Dermis blood vessel endothelial cell (primary cell): ENCODE measurements around the gene SLC6A11. TPM values are rescaled to one million over a fixed set of nuclear protein-coding genes. Genes with fewer than 3 reads are reported as not detected.

Experiments
- DNase-seq: peaks from one replicate; pipeline ENCODE4 v3.0.0; 2010
- total RNA-seq: library from RNA; depleted of rRNA; stranded (reverse); fragments of >200 nt; gene quantifications from 2 replicates; pipeline ENCODE4 v1.2.3, GENCODE V29; 2014

Gene SLC6A11
- total RNA-seq = not detected in 2 replicates

DNA sequence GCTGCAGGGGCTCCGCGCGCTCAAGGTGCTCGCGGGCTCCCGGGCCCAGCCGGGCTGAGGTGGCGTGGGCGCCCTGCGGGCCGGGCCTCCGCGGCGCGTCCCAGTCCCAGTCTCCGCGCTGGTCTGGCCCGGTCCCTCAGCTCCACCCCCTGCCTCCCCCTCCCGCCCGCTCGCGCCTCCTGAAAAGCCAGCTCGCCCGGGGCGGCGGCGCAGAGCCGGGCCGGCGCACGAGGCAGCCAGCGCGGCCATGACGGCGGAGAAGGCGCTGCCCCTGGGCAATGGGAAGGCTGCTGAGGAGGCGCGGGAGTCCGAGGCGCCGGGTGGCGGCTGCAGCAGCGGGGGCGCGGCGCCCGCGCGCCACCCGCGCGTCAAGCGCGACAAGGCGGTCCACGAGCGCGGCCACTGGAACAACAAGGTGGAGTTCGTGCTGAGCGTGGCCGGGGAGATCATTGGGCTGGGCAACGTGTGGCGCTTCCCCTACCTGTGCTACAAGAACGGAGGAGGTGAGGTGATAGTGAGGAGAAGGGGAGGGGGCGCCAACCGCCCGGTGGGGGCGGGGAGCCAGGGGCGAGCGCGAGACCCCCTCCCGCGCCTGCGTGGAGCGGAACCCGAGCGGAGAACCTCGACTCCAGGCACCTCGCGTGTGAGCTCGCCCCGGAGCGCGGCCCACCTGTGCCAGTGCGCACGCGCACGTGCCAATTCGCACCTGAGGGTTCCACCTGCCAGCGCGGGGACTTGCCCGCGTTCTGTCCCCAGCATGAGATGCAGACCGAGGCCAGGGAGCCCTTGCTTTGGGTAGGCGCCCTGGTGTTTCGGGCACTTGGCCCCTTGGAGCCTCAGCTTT lies at the start of gene SLC6A11:
SLC6A11 (plus strand) TSS at position 210 of the 844 bp plus-strand sequence; CDS start at position 248, 38 bp downstream.
- no peak for DNase-seq

DNA sequence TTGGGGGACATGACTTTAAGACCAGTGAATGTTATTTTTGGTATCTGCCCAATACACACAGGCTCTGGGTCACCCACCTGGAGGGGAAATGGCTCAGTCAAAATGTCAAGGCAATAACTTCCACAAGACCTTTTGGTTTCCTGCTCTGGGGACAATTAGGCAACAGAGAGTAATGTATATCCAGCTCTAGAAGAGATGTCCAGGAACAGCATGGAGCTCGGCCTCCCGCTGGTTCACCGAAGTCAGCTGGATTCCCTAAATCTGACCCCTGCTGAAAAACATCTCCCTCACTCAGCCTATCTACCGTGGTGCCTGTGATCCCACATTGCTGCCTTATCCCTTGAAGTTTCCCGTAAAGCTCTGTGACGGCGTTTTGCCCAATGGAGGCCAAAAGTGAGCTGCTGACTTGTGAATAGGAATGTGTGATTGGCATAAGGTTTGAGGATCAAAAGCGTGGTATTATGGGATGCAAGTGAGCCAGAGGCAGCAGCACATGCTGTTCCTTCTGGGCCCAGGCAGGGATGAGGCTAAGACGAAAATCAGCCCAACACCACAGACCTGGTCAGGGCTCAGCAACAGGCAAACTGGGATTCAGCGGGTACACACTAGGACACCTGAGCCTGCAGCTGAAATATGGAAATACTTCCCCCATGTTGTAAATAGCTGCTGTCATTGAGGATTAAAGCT lies 47.2 kb upstream of the SLC6A11 start:
- DNase-seq = no peak

DNA sequence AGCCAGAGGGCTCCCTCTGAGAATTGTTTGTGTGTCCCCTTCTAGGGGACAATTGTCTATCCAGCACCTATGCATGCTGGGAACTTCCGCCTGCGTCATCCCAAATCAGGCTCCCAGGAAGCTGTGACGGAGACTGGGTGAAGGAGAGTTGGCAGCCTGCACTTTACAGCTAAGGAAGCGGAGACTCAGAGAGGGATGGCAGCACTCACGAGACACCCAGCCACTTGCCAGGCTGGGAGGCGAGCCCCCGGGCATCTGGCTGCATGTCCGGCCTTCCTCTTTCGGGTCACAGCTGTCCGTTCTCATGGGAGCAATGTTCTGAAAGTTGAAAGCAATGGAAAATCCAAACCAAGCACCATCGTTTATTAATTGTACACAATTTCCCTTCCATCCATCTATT lies 45.5 kb upstream of the SLC6A11 start:
- no peak for DNase-seq

DNA sequence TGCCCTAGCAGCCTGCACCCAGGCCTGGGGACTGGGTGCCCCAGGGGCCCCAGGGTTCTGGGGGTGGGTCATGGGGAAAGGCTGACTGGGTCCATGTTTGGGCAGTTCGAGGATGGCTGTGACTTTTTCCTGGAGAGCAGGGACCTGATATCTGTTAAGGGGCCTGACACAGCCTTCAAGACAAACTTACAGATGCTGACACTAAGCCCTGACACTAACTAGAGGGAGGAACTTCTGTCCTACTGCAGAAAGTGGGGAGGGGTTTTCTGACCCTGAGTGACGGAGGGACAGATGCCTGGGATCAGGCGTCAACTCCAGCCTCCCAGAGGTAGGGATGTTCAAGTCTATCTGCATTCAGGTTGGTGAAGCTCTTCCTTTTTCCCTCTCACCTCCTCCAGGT lies 45.0 kb upstream of the SLC6A11 start:
- DNase-seq = no peak

DNA sequence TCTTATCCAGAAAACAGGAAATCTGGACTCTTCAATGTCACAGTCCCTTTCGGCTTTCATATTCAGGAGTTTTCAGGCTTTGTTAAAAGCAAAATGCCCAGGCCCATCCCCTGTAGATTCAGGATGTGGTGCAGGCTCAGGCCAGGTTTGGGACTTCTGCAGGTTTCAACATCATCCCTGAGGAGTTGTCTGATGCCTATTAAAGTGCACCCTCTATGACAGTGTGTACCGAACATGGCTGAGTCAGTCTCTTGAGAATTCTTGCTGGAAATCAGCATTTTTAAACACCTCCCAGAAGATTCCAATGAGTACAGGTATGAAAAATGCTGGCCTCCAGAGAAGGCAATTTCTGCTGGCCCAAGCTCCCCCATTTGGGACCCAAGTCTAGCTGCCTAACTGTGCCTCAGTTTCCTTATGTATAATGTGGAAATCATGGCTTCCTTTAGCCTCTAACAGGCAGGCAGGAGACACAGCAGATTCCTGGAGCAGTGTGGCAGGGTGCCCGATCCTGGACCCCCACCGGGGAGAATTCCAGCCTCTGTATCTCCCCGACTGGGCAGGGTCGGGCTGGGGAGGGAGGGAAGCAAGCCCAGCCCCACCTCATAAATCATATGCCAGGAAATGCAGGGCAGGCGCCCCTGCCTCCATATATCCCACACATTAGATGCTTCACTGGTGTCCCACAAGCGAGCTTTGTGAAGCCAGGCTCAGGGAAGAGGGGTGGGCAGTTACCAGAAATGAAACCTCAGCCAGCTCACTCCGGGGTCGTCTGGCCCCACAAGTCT lies 44.4 kb upstream of the SLC6A11 start:
- no peak for DNase-seq

DNA sequence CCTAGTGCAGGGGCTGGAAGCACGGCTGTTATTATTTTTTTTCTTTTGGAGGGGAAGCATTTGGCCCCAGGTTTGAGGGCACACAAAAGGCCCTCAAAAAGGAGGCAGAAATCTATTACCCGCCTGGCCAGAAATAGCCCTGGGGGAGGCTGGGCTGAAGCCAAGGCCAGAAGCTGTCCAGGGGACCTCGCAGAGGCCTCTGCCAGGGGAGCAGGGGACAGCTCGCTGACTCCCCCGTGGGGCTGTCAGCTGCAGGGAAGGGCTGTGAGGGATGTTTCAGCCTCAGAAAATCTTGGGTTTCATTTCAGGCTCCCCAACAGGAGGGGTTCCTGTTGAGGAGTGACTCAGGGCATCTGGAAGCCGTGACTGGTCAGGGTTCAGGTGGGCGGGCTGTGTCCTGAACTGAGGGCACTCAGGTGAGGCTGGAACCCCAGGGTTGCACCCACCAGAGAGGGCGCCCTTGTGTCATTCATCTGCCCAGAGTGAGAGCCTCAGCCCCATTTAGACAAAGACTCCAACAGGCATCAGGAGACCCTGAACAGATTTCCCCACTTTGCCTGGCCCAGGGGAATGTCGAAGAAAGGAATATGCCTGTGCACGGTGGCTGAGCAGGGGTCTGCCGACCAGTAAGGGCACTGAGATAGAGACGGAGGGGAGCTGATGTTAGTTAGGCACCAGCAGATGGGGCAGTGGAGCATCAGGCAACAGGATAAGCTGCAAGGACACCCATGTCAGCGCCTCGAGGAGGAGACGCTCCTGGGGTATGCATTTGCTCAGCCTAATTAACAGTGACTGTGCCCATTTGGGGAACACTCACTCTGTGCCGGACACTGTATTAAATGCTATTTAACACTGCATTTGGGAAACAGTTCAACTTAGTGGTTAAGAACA lies 43.5 kb upstream of the SLC6A11 start:
- peak; percentile 26 for DNase-seq

DNA sequence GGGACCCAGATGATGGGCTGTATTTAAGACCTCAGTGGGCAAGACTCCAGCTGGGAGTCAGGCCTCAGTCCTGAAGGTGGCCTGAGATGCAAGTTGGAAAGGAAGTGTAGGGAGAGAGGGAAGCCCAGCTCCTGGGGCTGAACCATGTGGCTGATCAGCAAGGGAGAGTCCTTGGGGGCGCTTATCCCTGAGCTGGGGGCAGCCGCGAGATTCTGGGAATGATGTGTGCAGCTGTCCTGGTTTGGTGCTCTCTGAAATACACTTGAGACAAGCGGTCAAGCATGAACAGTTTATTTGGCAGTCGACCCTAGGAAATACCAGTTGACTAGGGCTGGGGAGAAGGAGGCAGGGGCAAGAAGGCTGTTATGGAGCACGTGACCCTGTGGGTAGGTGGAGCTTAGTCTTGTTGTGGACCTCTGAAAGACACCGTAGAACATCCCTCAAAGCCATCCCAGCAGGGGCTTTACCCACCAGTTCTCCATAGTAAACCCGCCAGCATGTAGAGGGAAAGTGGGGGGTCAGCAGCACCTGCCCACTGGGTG lies 41.8 kb upstream of the SLC6A11 start:
- DNase-seq = no peak

DNA sequence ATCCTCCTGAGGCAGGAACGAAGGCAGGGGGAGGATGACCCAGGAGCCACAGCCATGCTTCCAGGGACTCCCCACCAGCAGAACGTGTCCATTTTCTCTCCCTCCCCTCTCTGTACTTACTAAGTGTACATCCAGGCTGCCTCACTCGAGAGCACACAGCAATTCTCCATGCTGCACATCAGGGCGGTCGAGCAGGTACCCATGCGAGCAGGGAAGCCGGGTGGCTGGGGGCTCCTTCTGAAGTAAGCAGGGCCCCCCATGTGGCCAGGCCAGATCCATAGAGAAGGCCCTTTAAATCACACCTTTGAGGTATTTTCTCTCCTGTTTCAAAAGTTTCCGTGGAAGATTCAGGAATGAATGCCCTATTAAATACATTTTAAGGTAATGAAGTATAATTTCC lies 41.2 kb upstream of the SLC6A11 start:
- no peak for DNase-seq

DNA sequence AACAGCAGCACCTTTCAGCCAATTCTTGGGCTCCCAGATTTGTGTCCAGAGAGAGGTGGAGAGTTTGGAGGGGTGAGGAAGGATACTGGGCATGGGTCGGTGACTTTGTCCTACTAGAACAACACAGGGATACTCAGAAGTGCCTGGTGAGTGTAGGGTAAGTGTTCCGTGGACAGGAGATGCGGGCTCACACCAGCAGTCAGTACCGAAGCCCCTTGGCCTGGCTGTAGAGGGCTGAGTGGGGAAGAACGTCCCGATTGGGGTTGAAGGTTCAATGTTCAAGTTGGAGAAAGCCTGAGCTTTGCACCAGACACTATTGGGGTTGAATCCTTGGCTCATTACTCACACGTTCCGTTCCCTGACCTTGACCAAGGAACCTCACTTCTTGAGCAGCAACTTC lies 40.8 kb upstream of the SLC6A11 start:
- DNase-seq = no peak

DNA sequence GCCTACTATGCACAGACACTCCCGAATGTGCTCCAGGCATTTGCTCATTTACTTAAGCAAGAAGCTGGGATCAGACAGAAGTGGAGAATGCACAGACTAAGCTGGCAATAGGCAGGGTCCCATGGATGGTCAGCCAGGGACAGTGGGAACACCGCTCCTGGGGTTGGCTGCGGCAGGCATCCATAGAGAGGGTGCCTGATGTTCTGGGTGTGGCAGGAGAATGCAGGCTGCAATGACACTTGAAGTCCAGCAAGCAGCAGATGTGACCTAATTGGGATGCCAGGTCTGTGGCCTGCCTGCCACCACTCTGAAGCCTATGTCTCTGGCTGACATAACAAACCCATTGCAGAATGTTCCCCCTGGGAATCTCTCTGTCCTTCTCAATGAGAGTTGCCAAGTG lies 40.2 kb upstream of the SLC6A11 start:
- no peak for DNase-seq

DNA sequence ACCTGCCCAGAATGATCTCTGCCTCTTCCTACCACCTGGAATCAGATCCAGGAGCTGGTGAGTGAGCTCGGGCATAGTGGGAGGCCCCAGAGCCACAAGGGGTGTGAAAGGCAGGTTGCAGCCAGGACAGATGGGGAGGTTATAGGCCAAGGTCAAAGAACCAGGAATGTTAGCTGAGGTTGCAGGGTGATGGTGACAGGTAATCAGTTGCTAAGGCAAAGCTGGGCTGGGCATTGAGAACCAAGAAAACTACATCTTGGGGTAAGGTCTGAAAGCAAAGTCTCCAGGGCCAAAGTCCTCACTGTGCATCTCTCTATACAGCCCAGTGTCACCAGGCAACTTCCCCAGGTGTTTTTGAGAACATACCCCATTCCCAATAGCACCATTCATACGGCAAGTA lies 38.4 kb upstream of the SLC6A11 start:
- no peak for DNase-seq

DNA sequence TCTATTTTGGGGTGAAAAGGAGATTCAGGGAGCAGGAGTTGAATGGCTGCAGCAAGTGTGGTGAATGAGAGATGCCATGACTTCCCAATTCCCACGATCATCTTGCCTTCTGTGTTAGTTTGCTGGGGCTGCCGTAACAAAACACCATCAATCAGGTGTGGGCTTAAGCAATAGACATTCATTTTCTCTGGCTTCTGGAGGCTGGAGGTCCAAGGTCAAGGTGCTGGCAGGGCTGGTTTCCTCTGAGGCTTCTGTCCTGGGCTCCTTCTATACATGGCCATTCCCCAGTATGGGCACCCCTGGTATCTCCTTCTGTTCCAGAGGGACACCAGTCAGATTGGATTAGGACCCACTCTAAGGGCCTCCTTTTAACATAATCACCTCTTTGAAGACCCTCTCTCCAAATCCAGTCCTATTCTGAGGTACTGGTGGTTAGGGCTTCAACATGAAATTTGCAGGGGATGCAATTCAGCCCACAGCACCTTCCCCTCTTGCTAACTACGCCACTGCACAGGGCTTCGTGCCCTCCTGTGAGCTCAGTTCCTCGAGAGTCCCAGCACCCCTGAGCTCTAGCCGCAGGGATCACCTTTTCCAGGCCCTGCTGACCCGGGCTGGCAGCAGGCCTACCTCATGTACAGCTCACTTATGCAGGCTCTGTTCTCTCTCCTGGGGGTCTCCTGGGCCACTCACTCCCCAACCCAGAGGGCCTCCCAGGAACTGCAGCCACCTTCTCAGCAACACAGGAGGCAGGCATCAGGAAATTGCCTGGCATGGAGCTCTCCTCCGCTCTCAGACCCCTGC lies 37.3 kb upstream of the SLC6A11 start:
- DNase-seq = no peak

DNA sequence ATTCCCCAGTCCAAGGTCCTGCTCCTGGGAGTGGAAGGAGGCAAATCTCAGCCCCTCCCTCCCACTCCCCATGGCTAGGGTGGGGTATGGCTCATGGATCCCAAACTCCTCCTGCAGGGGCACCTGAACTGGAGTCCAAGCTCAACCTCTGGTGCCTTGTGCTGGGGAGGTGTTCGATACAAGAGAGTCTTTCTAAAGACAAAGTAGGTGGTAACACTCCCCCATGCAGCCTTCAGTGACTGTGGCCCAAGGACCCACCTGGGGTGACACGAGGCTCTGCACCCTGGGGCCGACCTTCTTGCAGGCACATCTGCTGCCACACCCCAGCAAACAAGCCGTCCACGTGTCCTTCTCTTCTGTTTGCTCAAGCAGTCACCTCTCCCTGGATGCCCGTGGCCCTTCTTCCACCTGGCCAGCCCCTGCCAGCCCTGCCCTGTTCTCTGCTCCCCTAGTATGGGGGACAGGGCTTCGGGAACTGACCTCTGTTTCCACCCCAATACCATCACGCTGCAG lies 36.7 kb upstream of the SLC6A11 start:
- no peak for DNase-seq

DNA sequence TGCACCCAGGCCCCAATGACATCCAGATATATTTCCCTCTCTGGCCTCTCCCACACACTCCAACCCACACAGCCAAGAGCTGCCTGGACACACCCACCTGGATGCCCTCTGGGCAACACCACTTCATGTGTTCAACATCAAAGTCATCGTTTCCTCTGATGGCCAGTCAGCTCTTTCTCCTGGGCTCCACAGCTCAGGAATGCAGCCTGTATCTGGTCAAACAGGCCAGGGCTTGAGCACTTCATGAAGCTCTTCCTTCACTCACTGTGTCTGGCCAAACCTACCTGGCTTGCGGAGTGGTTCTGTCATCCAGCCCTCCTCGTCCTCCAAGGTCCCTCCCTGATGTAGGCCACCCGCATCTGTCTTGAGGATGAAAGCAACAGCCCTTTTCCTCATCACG lies 35.8 kb upstream of the SLC6A11 start:
- no peak for DNase-seq

DNA sequence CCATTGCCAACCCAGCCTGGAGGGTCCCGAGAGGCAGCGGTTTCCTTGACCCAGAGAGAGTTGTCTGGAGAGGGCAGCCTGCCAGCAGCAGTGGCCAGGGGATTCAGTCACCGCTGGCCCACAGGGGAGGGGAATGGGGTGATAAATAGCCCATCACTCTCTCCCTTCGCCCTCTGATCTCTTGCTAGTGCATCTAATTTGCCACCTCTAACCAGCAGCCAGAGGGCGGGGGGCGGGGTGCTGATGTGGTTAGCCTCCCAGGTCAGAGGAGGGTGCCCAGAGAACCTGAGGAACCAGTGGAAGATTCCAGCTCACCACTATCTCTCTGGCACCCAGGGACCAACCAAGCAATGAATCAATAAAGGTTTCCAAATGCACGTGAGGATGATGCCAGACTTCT lies 35.1 kb upstream of the SLC6A11 start:
- no peak for DNase-seq

DNA sequence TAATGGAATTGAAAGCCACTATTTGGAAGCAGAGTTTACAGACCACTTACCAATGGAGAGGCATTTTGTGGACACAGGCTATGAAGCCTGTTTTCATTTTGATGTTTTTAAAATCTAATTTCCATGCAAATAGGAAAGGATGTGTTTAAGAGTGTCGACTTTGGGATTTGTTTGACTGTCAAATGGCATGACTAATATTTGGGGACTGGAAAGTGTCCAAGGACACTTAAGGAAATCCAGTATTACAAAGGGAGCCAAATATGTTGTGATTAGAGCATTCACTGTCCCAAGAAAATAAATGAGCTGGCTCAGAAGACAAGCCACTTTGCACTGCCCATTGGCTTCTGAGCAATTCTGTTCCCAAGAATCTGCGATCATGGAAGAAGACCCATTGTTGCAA lies 34.0 kb upstream of the SLC6A11 start:
- DNase-seq = no peak

DNA sequence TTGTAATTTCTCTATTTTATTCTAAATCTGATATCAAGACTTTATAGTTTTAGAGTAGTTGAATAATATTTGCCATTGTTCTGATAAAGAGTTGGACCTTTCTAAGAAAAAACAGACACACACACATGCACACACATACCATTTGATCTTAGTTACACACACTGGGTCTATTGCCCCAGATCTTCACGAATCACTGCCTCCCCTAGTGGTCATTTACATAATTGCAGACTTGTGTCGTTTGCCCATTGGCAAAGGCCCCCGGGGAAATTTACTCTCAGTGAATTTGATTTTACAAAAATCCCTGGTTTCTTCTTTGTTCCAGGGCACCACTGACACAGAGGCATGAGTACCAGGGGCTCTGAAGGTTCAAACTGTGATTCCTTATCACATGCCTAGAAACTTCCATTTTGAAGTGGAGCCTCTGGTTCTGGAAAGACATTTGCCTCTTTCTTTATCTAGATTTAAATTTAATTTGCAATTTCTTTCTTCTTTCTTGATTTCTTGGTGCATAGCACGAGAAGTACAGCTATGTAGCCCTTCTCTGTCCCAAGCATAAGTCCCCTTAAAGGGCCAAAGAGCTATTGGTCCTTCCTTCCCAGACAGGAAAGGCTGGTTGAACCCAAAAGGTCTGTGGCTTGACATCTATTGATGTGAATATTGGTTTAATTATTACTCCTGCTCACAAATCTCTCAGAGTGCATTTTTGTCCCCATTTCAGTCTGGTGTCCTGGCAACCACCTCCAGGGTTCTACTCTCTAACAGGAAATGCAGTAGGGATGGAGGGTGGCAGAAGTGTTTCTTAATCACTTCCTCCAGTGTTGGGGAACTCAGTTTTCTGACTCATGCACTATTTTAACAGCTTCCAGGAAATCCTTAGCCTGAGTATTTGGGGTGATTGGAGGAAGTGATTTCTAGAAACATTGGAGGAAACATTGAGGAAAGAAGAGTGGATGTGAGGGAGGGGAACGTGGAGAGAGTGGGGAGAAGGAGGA lies 32.4 kb upstream of the SLC6A11 start:
- peak; percentile 67 for DNase-seq

DNA sequence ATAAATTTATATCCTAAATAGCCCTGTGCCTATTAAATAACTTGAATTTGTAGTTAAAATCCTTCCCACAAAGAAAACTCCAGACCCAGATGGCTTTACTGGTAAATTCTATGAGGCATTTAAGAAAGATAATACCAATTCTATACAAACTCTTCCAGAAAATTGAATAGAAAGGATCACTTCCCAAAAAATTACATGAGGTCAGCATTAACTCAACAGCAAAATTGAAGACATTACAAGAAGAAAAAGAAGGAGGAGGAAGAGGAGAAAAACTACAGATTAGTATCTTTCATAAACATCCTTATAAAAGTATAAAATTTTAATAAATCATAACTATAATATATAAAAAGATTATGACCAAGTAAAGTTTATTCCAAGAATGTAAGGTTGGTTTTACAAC lies 29.4 kb upstream of the SLC6A11 start:
- no peak for DNase-seq

DNA sequence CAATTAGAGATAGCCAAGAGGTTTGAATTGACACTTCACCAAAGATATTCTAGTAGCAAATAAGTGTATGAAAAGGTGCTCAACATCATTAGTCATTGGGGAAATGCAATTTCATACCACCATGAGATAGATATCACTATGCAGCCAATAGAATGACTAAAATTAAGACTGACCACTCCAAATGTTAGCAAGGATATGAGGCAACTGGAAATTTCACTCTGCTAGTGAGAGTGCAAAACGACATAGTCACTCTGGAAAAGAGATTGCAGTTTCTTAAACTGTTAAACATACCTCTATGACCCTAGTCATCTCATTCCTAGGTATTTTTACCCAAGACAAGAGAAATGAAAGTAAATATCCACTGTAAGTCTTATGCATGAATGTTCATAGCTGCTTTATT lies 27.6 kb upstream of the SLC6A11 start:
- no peak for DNase-seq

DNA sequence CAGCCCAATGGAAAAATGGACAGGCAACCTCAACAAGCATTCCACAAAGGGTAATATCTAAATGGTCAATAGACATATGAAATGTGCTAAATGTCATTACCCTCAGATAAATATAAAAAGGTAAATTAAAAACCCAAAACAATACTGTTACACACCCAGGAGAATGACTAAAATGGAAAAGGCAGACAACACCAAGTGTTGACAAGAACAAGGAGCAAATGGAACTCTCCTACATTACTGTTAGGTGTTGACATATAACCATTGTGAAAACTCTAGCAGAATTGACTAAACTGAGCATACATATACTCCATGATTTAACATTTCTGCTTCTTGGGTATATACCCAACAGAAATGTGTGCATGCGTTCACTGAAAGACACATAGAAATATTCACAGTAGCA lies 25.3 kb upstream of the SLC6A11 start:
- DNase-seq = no peak
